ENCODE measurements around the gene GADD45A. TPM values are rescaled to one million over a fixed set of nuclear protein-coding genes. Genes with fewer than 3 reads are reported as not detected.
A peak's percentile ranks its signal among the peaks of the same experiment; 100 is the strongest.

Gene GADD45A
- total RNA-seq, 6 experiments from 2014 or later: 80.3 to 93.2 (median 83.8) TPM

DNA sequence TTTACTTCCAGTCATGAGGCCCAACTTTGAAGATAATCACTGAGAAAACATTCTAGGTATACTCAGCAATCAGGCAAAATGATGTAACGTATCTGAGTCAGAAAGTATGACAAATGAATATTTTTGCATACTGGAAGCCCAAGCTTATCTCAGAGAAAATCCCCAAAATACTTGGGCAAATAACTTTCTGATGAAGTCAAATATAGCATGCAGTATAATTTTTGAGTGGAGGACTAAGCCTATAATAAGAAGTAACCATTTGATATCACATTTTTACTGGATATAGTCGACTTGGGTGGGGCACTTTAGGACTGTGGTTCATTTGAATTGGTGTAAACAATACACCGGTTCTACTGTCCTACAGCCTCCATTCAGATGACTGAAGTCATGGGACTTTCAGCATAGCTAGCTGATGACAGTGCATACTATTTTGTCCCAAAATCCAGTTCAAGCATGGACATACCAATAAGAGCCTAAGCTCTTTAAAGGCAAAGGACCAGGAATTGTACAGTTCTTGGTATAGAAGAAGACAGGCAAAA, 2.3 kb upstream of the GADD45A start:
- peak; percentile 92 for DNase-seq
- peaks cover 58% of the 10 kb centered on the region for H3K4me1 Mint-ChIP-seq (ENCODE audit: low read depth)
- peaks cover 8% of the 10 kb centered on the region for H3K27me3 Mint-ChIP-seq (ENCODE audit: insufficient read depth)
- no peaks in the 10 kb centered on the region for H3K9me3 Mint-ChIP-seq
- TF ChIP-seq, protein P1, sequence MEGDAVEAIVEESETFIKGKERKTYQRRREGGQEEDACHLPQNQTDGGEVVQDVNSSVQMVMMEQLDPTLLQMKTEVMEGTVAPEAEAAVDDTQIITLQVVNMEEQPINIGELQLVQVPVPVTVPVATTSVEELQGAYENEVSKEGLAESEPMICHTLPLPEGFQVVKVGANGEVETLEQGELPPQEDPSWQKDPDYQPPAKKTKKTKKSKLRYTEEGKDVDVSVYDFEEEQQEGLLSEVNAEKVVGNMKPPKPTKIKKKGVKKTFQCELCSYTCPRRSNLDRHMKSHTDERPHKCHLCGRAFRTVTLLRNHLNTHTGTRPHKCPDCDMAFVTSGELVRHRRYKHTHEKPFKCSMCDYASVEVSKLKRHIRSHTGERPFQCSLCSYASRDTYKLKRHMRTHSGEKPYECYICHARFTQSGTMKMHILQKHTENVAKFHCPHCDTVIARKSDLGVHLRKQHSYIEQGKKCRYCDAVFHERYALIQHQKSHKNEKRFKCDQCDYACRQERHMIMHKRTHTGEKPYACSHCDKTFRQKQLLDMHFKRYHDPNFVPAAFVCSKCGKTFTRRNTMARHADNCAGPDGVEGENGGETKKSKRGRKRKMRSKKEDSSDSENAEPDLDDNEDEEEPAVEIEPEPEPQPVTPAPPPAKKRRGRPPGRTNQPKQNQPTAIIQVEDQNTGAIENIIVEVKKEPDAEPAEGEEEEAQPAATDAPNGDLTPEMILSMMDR (IDR thresholded peaks at IDR 0.05): no peak
- peak overlapping the region; percentile 83 for H3K27ac Mint-ChIP-seq
- H3K36me3 Mint-ChIP-seq (ENCODE audit: low read depth): peaks cover 19% of the 10 kb centered on the region
- peak overlapping the region; percentile 87 for H3K4me3 Mint-ChIP-seq

DNA sequence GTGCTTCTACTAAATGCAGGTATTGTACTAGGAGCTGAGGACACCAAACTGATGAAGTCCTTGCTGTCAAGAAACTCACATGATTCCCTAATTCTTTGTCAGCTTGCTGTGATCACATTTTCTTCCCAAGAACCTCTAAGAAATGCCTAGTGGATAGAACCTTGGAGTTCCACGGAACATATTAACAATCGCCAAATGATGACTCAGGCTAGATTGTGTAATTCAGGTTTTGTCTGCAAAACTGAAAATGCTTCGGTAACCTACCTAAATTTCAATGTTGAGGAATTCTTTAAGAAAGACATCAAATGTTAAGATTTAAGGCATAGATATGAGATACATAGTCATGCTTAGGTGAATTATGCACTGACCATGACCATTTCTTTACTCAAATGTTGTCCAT, 1.7 kb upstream of the GADD45A start:
- DNase-seq: peak; percentile 69
- H3K27ac Mint-ChIP-seq: peak overlapping the region; percentile 83
- H3K4me1 Mint-ChIP-seq (ENCODE audit: low read depth): peaks cover 62% of the 10 kb centered on the region
- H3K36me3 Mint-ChIP-seq (ENCODE audit: low read depth): peaks cover 25% of the 10 kb centered on the region
- peak overlapping the region; percentile 87 for H3K4me3 Mint-ChIP-seq
- peaks cover 8% of the 10 kb centered on the region for H3K27me3 Mint-ChIP-seq (ENCODE audit: insufficient read depth)
- TF ChIP-seq, protein P1 (IDR thresholded peaks at IDR 0.05): no peak
- H3K9me3 Mint-ChIP-seq: no peaks in the 10 kb centered on the region

DNA sequence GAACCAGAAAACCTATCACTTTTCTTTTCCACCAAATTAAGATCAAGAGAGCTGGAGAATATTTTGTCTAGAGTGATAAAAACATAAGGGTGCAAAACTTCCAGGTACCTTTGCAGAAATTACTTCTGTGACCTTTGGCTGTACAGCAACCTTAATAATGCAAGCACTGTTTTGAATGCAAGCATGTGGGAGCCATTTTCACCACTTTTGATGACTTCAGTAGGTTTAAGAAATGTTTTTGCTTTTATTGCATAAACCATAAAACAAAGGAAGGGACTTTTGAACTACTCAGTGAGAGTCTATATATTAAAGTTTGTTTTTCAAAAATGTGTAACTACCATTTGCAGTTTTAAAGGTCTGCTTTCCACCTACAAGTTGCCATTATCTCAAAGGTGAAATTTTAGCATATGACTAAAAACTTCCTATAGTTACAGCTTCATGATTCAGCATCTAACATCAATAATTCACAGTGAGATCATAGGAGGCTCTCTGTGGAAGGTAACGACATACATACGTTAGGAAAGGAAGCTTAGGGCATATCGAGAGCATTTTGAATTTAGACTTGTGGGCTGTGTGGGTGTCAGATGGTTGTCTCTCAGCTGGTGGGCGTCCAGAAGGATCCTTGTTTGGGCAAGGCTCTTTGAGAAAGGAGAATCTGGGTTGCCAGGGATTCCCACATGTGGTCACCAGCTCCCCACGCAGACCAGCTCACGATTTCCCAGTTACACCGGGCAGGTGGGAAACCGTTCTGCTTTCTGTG, 1.1 kb upstream of the GADD45A start:
- H3K9me3 Mint-ChIP-seq: no peaks in the 10 kb centered on the region
- H3K36me3 Mint-ChIP-seq (ENCODE audit: low read depth): peaks cover 31% of the 10 kb centered on the region
- peak overlapping the region; percentile 83 for H3K27ac Mint-ChIP-seq
- H3K27me3 Mint-ChIP-seq (ENCODE audit: insufficient read depth): peaks cover 8% of the 10 kb centered on the region
- TF ChIP-seq, protein P1 (IDR thresholded peaks at IDR 0.05): no peak
- peak; percentile 55 for DNase-seq
- peak overlapping the region; percentile 87 for H3K4me3 Mint-ChIP-seq
- peaks cover 62% of the 10 kb centered on the region for H3K4me1 Mint-ChIP-seq (ENCODE audit: low read depth)

DNA sequence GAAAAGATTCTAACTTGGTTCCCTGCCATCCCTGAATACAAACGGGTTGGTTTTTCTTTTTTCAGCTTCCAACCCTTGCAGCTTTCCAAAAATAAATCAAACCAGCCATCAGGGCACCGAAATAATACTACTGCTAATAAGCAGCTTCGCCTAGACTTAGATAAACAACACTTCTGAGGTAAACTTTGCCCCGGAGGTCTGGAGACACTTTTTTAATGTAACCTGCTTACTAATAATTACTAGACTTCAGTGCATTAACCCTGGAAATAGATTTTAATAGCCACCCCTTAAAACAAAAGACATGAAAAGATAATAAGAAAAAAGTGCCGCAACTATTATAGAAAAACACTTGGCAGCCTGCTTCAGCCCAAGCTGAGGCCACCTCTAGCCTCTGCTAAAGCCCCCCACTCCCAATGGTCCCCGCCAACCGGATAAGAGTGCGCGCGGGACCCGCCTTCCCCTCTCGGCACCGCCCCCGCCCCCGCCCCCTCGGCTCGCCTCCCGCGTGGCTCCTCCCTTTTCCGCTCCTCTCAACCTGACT, 405 bp upstream of the GADD45A start:
- H3K9me3 Mint-ChIP-seq: no peaks in the 10 kb centered on the region
- peaks cover 65% of the 10 kb centered on the region for H3K4me1 Mint-ChIP-seq (ENCODE audit: low read depth)
- H3K4me3 Mint-ChIP-seq: peak overlapping the region; percentile 87
- peaks cover 35% of the 10 kb centered on the region for H3K36me3 Mint-ChIP-seq (ENCODE audit: low read depth)
- peak overlapping the region; percentile 83 for H3K27ac Mint-ChIP-seq
- TF ChIP-seq, protein P1 (IDR thresholded peaks at IDR 0.05): no peak
- H3K27me3 Mint-ChIP-seq (ENCODE audit: insufficient read depth): peaks cover 8% of the 10 kb centered on the region
- no peak for DNase-seq

DNA sequence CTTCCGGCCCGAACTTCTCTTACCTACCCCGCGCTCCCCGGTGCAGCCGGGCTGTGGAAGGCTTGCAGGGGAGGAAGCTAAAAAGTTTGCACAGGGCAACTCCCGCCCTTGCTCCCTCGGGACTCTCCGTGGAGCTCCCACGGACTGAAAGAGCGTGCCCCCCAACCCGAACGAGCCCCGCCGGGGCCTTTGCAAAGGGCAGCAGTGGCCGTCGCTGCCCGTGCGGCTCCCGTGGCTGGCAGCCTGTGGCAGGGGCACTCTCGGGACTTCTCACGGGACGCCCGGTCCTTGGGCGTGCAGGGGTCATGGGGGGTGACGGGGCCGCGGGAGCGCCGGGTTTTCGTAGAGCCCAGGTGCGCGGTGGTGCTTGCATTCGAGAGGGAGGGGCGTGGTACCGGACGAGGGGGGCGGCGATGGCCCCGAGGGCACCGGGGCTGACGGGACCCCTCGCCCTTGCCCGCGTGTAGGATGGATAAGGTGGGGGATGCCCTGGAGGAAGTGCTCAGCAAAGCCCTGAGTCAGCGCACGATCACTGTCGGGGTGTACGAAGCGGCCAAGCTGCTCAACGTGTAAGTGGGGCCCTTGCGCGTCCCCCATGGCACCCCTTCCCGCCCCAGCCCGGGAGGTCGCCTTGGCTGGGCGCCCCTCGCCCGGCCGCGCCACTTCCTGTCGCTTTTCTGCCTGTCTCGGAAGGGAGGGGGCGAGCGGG, 711 bp downstream of the GADD45A start:
- TF ChIP-seq, protein P1 (IDR thresholded peaks at IDR 0.05): no peak
- H3K36me3 Mint-ChIP-seq (ENCODE audit: low read depth): peaks cover 31% of the 10 kb centered on the region
- H3K27ac Mint-ChIP-seq: peak overlapping the region; percentile 83
- DNase-seq: no peak
- H3K4me1 Mint-ChIP-seq (ENCODE audit: low read depth): peaks cover 54% of the 10 kb centered on the region
- H3K27me3 Mint-ChIP-seq (ENCODE audit: insufficient read depth): peaks cover 8% of the 10 kb centered on the region
- no peaks in the 10 kb centered on the region for H3K9me3 Mint-ChIP-seq
- H3K4me3 Mint-ChIP-seq: peak overlapping the region; percentile 87
